IPS DF 4.7 (cell line): Measurements from ENCODE around the gene CLMN.

ENCODE experiments used
- DNase-seq: peaks from one replicate; pipeline ENCODE4 v3.0.0-alpha.2; 2013; ENCODE audit warnings: low spot score; ENCODE audit errors: extremely low read depth

The CLMN gene

GRCh38 chr14:95321693-95322455 lies 2.2 kb upstream of the CLMN start:
- no peak for DNase-seq

GRCh38 chr14:95320955-95321600 lies 1.4 kb upstream of the CLMN start:
- DNase-seq = no peak

DNA sequence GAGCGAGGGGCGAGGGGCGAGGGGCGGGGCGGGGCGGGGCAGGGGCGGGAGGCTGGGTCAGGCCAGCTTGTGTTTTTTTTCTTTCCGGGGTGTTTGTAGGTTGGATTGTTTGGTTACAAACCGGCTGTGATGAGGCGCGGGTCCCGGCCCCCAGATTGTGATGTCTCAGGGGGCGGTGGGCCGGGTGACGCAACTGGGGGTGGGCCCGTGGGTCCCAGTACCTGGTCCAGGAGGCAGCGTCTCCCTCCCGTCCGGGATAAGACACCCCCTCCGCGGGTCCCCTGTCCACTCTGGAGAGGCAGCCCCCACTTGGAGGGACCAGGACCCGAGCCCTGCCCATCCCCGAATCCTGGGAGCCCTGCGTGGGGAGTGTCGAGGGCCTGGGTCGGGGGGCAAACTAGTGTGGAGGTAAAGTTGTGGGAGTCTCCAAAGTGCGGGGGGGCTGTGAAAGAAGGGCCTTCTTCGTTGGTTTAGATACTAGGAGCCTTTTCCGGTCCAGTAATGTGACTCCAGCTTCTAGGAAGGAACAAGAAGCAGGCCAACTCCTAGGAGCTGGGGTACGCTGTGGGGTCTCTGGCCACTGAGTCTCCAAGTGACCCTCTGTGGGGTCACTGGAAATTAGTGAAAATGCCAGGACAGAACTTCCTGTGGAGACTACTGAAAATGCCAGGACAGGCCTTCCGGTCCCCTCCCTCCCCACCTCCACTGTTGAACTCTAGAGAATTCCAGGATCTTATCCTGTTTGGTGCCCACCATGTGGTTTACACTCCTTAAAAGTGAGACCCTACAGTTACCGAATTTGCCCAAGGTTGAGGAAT lies 579 bp upstream of the CLMN start:
- no peak for DNase-seq

DNA sequence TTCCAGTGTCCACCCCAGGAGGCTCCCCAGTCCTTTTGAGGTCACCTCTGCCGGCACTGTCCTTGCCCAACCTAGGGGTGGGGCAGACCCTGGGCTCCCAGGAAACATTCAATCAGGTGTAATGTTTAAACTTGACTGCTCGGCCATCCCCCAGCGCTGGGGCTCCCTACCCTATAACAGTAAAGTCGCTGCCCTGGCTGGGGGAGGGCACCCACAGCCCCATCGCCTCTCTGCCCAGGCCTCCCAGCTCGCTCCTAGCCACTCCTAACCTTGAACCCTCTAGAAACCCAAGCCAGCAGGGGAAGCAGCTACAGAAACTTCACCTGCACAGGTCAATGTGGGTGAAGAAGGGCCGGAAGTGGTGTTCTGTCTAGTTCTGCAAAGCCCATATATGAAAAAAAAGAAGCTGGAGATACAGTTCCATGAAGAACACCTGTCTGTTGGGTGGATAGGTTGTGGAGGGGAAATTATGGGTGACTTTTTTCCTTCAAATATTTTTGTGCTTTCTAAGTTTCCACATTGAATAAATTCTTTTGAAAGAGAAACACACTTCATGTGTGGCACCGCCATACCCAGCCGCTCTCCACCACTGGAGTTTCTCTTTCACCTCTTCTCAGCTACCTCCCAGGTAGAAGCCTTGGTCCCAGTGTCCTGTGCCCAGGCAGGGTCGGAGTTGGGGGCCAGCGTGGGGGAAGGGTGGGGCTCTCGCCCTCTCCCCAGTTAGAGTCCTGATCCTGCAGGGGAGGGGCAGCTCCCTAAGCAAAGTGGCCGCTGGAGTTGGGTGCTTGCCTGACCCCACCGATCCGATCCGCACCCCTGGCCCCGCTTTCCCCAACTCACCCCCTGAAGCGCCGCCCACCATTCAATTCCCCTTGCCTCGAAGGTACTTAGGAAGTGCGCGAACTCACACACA lies 1.1 kb downstream of the CLMN start:
- DNase-seq = no peak

DNA sequence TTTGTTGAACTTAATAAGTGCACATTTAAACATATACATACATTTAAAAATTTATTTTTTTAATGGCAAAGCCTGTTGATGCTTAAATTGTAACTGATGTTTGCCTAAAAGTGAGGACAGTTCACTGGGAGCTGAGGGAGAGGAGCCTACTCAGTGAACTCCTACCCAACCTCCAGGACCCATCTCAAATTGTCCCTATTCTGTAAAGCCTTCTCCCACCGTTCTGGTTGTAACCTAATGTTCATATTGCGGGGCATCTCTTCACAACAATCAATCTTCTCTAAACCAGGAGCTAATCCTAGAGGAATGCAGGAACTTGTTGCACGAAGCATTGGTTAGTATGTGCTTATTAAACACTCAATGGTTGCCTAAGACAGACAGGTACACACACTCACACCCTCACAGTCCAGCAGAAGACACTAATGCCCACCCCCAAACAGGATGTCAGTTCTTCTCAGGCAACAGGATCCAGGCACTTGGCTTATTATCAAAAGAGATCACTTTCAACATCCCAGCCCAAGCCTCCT lies 1.8 kb downstream of the CLMN start:
- no peak for DNase-seq

GRCh38 chr14:95316821-95317220 lies 2.9 kb downstream of the CLMN start:
- DNase-seq = no peak

DNA sequence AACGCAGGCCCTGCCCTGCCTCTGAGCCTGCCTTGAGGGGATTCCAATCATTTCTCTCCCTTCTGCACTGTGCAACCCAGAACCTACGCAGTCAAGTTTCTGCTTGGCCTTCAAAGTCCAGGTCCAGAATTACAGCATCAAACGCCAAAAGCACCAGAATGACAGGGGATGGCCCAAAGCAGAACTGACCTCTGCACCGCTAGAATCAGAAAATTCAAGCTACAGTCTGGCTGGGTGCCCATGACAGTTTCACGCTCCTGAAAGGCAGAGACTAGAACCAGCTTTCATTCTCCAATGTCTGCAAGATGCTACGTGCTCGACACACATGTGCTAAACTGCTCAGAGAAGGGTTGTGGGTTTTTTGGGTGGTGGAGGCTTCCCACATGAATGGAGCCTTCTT lies 4.1 kb downstream of the CLMN start:
- no peak for DNase-seq

DNA sequence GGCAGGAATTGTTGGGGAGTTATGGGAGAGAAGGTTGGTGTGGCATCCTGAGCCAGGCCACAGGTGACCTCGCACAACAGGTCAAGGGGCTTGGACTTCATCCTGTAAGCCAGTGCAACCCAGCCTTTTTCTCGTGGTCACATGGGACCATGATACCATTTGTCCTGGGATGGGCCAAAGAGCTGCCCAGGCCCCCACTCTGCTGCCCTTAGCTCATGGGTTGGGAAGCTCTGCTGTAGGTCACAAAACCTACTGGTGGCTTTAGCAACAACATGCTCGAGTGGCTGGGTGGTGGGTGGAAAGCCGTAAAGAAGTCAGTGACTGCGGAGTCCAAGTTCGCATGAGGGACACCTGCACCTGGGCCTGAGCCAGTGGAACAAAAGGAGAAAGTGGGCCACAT lies 4.6 kb downstream of the CLMN start:
- DNase-seq = no peak

GRCh38 chr14:95314609-95315008 lies 5.1 kb downstream of the CLMN start:
- no peak for DNase-seq

DNA sequence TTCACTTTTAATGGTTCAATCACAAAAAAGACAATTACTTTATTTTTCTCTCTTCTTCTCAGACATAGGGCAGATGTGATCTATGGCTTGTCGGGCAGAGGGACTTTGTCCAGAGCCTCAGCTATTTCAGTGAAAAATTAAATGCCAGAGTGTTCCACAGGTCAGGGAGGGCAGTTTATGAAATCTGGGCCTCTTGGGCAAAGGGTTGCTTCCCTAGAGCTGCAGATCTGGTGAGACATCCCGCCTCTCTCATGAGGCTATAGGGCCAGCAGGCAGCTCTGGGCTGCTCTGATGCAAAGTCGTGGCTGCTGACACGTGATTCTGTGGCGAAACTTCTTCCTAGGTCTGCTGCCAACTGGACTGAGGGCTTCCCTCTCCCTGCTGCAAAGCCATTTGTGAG lies 6.0 kb downstream of the CLMN start:
- DNase-seq = no peak

- DNase-seq = no peak
Measured at GRCh38 chr14:95313190-95313589, 6.5 kb downstream of the CLMN start.

GRCh38 chr14:95312311-95312710 lies 7.4 kb downstream of the CLMN start:
- no peak for DNase-seq

- no peak for DNase-seq
Measured at GRCh38 chr14:95311752-95312151, 8.0 kb downstream of the CLMN start.

- DNase-seq = no peak
Measured at GRCh38 chr14:95310635-95311380, 8.9 kb downstream of the CLMN start.

GRCh38 chr14:95309261-95310051 lies 10.3 kb downstream of the CLMN start:
- no peak for DNase-seq

DNA sequence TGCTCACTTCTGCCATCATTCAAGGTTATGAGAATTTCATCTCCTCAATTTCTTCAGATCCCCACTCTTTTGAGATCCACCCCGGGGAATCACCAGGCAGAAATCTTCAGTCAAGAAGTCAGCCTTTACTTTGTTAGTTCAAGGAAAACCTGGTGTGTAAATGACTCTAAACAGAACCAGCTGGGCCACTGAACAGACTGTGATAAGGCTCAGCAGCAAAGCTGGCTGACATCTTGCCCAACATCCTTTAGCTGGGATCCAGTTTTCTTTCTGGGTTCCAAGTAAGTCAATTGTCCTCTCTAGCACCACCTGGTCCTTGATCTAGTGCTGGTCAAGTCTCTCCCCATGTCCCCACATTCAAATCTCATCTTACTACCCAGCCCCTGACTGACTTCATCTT lies 11.6 kb downstream of the CLMN start:
- DNase-seq = no peak

- no peak for DNase-seq
Measured at GRCh38 chr14:95307402-95308041, 12.2 kb downstream of the CLMN start.

DNA sequence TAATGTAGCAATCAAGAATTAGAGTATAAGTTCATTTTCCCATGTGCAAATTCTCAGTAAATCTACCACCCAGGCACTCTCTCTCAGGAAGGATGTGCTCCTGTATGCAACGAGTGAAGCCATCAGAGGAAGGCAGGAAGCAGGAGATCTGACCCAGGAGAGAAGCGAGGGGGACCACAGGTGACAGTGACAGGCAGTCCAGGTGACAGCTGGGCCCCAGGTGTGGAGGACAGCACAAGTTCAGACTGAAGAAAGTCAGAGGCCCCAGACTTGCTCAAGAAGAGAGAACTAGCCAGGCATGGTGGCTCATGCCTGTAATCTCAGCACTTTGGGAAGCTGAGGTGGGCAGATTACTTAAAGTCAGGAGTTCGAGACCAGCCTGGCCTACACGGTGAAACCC lies 13.8 kb downstream of the CLMN start:
- DNase-seq = no peak

DNA sequence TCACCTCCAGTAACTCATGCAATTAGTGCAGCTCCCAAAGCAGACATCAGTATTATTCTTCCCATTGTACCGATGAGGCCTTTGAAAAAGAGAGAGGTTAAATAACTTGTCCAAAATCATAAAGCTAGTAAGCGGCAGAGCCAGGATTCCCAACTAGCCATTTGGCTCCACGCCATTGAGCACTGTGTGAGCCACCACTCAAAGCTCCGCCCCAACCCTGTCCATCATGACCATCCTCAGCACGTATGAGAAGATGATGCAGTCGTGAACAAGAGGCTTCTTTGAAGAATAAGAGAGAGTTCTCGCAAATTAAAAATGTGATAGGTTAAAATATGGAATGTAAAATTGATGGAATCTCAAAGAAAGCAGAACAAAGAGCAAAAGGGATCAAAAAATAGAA lies 14.6 kb downstream of the CLMN start:
- no peak for DNase-seq
